NCI-H2107 (cell line): ENCODE data around the gene POU2AF3.
"Not testable (repeated sequence)": the region's sequence is repeated elsewhere in the genome, so short reads cannot be mapped to it uniquely, and the experiment has no call there.

Source experiments
- DNase-seq: peaks from one replicate; lab custom pipeline; 2025; lab: John Stamatoyannopoulos, UW

The POU2AF3 gene

DNA sequence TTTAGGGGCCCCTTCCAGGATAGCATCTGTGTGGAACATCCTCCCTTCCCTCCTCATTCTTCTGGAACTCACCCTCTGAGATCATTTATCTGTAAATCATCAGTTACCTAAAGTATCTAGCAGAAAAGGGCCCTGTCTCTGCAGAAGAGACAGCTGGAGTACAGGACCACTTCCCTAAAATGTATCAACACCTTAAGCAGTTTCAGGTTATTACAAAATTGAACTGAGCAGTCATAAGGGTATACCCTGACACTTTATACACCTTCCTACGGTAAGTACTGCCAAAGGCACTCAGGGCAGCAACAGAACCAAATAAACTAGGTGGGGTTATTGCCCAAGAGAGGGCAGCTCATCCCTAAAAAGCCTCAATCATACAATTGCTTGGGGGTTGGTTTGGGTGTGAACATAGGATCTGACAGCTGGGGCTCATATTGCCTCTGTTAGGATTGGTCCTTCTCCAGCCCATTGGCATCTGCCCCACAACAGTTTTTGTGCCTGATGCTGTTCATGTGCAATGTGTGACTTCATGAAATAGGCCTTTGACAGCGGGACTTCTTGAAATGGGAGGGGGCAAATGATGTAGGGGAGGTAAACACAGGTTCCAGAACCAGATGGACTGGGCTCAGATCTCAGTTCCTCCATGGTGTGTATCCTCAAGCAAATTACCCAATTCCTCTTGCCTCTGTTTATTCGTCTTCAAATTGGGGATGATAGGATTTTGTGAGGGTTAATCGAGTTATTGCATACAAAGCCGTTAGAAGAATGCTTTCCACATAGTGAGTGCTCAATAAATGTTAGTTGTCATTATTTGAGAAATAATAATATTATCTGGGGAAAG, 2.9 kb downstream of the POU2AF3 start:
- peak; percentile 53 for DNase-seq

DNA sequence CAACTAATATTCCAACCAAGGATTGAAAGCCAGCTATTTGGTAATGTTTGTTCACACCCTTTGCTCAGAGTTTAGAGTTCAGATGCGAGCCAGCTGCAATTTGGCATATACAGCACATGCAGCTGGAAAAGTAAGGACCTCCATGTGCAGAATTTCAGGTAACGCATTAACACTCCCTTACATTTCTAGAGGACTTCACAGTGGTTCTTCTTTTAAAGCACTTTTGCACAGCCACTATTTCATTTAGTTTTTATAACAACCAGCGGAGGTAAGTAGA, 3.4 kb downstream of the POU2AF3 start:
- DNase-seq: no peak

DNA sequence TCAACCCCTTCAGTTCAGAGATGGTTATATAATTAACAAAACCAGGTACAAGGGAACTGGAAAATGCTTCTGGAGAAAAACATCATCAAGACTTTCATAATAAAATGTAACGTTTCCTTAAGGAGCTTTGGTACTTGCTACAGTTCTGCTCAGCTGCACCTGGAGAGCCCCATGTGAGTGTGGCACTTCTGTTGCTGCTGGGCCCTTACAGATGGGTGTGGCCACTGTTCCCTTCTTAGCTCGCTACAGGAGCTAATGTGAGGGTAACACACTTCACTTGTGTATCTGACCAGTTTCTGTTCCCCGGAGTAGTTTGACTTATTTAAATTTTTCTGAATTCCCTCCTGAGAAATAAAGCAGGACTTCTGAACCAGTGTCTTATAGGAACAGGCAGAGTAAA, 4.0 kb downstream of the POU2AF3 start:
- no peak for DNase-seq

DNA sequence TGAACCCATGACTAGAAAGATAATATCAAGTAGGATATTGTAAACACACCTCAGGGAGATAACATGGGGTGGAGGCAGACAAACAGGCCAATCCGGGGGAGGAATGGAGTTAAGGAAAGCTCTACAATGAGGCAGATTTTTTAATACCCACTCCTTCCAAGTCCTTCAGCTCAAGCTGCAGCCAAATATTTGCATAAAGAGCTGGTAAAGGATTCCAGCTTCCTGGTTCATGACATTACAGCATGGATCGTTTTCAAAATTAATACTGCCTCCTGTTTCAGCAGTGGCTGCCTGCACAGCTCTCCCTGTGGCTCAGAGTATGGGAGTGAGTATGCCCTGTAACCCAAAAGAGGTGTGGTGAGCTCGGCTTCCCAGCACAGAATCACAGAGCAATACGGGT, 5.1 kb downstream of the POU2AF3 start:
- DNase-seq: peak; percentile 38

DNA sequence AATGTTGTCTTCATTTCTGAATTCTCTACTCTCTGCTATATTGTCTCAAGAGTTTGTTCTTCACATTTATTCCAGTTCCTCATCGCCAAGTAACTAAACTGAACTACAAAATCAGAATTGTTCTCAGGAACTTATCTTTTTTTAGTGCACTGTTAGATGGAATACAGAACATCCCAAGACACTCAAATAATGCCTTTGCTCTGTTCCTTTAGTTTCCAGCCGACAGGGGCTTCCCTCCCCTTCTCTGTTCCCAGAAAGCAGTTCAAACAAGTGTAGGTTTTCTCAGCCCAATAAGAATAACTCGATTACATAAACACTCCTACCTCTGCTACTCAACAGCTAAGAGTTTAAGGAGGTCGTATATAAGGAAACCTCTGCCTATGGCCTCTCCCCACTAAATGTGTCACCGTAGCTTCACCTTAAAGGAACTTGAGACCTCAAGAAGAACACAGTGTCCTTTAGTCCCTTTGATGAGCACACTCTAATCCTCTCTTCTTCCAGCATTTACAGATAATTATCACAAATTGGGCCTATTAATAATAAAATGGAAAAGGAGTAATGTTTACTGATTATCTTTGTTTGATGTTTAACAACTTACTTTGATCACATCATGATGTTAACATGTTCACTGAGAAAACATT, 6.9 kb downstream of the POU2AF3 start:
- no peak for DNase-seq

DNA sequence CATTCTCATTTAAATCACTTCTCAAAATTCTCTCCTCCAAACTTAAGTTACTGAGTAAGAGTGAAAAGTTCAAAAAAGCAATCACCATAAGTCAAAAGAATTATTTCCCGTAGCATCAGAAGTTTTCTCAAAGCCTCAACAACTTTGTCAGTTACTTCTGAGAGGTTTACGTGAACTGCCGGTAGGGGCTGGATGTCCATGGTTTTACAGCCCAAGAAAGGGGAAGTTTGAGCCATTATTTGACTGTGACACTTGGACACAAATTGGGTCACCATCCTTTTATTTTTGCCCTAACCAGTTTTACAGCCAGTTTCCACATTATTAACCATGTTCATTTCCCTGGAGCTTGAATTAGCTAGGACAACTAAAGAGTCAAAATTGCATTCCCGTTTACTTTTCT, 7.5 kb downstream of the POU2AF3 start:
- DNase-seq: no peak

DNA sequence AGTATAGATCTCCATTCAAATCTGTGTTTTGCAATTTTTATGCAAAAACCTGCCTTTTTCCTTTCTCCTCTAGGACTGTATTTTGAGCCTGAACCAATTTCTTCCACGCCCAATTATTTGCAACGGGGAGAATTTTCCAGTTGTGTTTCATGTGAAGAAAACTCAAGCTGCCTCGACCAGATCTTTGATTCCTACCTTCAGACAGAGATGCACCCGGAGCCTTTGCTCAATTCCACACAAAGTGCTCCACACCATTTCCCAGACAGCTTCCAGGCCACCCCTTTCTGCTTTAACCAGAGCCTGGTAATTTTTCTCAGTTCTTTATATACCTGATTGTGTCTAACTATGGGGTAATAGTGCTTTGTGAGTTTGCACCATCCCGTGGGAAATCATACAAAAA, 8.0 kb downstream of the POU2AF3 start:
- DNase-seq: no peak

DNA sequence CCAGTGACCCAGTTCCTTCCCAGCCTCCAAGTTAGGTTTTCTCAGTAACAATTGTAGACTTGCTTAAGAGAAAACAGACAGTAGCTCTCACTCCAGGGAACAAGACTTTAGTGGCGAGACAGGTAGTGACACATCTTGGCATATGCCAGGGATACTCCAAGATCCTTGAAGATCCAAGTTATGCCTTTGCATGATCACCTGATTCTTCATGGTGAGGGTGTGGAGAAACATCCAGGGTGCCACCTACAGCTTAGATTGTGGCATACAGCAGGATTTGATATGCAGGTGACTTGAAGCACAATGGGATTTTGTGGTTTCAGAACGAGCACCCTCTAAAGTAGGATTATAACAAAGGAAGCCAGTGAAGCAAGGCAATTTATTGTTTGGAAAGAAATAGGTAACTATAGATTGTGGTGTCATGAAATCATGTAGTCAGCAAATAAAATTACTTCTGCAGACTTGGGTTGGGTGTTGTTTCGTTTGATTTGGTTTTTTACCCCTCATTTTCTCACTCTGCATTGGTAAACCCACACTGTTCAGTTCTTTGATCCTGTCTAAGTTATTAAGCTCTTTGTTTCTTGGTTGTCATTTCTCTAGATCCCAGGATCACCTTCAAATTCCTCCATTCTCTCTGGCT, 9.2 kb downstream of the POU2AF3 start:
- DNase-seq: peak; percentile 52

DNA sequence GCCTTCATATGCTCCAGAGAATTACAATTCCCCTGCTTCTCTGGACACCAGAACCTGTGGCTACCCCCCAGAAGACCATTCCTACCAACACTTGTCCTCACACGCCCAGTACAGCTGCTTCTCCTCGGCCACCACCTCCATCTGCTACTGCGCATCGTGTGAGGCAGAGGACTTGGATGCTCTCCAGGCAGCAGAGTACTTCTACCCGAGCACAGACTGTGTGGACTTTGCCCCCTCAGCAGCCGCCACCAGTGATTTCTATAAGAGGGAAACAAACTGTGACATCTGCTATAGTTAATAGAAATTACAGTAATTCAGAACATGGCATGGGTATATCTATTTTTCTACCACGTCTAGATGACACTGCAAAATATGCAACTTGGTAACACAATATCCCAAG, 9.8 kb downstream of the POU2AF3 start:
- peak; percentile 55 for DNase-seq

DNA sequence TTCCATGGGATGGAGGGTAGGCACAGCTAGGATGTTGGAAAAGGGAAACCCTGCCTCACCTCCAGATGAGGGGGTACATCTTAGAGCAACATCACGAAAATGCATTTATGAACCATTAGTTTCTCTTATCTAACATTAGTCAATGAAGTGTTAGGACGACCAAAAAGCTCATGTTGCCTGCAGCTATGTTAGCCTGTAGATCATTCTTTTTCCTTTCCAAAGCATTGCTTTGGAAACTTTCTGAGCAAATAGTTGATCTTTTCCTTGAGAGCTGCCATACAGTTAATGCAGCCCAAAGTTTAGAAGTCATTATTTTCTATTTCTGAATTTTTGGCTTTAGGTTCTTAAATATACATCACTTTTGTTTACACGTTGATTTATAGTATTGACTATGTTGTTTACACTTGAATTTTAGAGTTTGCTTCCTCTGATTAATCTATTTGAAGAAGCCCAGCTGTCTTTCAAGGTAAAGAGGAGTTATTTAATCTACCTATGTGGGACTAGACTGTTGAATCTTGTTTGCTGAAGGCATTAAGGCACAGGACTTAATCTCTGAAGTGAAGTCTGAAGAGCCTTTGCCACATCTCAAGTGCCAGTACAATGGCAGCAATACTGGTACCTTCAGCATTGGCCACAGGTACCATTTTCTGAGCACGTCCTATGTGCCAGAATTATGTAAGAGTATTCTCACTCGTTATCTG, 11.0 kb downstream of the POU2AF3 start:
- DNase-seq: no peak

DNA sequence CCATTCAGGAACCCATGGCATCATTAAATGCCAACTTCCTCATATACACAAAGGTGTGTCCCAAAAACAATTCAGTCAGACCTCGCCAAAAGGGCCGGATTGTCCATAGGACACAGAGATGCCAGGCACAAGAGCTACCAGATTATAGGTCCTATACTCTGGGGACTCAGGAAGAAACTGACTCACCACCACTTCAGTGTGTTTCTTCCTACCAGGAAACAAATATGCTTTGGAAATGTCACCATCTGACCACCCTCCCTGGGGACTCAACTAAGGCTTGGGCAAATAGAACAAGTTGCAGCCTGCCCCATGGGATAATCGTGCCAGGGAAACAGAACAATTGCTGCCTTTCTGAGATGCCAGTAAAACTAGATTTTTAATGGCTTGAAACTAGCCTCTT, 11.7 kb downstream of the POU2AF3 start:
- peak; percentile 84 for DNase-seq

DNA sequence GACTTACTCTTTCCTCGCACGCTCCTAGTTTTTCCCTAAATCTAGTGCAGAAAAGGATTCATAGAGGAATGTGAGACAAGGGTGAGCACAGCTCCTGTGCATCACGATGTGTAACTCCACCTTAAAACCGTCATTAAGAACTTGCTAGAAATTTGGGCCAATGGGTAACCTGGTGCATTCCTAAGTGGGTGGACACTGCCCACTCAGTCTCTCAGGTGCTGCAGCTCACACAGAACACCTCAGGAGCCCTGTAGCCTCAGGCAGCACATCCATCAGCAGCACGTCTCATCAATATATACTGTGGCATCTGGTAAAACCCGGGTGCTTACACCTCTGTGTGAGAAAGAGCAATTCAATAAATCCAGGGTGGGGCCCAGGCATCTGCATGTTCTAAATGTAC, 12.4 kb downstream of the POU2AF3 start:
- DNase-seq: no peak

DNA sequence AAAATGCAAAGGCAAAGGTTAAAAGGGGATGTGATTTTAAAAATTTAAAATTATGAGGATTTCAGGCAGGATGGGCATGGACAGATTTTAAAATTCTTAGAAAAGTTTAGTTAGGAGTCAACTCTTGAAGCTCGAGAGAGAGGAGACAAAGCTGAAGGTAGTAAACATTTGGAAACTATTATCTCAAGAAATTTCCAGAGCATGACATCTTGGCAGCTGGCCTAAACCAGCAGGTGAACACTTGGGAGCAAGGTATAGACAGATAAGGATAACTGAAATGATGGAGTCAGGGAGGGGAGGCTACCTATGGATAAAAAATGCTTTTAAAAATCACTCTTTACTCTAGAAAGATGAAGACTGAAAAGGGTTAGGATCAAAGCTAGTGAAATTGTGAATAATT, 13.7 kb downstream of the POU2AF3 start:
- DNase-seq: no peak

DNA sequence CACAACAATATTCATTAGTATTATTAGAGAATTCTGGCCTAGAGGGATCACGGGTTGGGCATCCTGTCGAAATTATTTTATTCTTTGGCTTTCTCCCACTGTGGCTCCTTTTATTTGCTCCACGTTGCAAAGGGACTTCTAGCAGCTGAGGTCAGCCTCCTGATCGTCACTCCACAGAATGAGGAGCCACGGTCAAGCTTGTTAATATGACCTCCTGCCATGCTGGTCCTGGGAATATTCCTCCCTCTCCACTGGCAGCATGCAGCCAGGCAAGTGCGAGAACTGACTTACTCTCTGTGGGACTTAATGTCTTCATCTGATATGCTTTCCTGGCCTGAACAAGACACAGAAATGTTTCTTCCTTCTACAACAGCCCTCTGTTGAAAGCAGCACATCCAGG, 20.9 kb downstream of the POU2AF3 start:
- no peak for DNase-seq

DNA sequence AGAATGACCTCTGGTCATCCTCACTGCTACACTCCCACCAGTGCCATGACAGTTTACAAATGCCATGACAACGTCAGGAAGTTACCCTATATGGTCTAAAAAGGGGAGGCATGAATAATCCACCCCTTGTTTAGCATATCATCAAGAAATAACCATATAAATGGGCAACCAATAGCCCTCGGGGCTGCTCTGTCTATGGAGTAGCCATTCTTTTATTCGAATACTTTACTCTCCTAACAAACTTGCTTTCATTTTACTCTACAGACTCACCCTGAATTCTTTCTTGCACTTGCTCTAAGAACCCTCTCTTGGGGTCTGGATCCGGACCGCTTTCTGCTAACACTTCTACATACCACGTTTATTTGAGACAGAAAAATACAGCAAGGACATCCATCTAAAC, 21.9 kb downstream of the POU2AF3 start:
- DNase-seq: not testable (repeated sequence)

DNA sequence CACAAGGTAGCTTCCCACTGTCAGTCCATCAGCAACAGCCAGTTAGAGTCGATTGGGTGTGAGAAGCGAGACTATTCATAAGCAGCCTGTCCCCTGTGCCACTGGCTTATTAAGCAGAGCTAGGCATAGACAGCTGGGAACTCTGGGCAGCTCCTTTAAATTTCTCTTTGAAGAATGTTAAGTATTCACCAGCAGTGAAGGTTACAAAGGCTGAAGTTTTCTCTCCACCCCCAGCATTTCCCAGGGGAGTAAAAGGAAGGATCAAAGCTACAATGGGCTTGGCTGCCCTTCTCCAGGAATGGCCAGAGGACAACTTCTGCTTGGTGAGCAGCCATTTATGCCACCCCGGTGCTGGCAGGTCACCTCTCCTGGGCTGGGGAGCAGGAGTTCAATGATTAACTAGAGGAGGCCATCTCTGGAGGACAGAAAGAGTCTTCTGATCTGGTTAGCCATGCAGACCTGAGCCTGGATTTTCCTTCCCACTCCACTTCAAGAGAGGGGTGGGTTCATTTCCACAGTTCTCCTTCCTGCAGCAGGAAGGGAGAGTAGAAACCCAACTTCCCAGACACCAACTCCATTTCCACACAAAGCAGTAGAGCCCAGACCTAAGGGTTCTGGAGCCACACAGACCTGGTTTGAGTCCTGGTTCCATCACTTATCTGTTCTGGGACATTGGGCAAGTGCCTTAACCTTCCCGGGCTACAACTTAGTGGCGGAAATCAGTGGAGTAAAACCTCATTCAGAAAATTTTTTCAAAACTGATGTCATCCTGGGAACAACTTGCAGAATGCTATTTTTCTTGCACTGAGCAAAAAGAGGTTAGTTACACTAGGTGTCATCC, 22.6 kb downstream of the POU2AF3 start:
- DNase-seq: no peak

DNA sequence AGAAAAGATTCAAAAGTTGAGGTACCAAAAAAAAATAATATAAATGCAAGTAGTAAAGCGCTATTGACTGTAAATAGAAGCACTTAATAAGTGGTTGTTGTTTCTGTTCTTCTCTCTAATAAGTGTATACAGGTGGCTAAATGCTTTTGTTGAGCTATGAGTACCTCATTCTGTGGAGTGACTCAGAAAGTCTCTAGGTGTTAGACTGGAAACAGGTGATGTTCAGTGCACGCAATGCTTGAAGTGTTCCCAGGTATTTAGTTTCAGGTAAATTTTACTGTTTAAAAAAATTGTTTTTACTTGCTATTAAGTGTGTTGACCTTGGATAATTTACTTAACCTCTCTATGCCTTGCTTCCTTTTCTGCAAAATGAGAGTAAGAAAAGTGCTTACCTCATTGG, 24.2 kb downstream of the POU2AF3 start:
- no peak for DNase-seq

DNA sequence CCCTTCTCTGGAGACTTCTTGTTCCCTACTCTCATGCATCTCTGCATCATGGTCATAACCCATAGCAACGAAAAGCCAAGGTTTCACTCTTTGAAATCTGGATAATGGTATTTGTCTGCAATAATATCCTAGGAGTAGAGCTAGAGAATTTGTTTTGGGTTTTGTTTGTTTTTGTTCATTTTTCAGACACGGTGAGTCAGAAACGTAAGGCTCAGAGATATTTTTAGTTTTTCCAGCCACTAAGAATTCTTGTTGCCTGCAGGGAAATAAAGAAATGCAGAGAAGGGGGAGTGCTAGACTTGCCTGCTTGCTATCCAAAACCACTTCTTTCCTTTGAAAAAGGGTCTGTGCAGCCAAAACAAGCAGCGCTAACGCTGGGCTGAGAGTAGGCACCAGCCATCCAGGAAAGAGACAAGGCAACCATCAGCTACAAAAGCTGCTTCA, 26.0 kb downstream of the POU2AF3 start:
- DNase-seq: no peak

DNA sequence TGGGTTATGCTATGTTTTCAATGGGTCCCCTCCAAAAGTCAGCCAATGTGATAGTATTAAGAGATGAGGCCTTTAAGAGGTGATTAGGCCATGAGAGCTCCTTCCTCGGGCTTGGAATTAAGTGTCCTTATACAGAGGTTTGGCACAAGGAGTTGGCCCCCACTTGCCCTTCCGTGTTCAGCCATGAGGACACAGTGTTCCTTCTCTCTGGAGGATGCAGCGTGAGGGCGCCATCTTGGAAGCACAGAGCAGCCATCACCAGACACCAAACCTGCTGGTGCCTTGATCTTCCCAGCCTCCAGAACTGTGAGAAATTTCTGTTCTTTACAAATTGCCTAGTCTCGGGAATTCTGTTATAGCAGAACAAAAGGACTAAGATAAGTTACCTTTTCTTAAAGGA, 26.9 kb downstream of the POU2AF3 start:
- no peak for DNase-seq

DNA sequence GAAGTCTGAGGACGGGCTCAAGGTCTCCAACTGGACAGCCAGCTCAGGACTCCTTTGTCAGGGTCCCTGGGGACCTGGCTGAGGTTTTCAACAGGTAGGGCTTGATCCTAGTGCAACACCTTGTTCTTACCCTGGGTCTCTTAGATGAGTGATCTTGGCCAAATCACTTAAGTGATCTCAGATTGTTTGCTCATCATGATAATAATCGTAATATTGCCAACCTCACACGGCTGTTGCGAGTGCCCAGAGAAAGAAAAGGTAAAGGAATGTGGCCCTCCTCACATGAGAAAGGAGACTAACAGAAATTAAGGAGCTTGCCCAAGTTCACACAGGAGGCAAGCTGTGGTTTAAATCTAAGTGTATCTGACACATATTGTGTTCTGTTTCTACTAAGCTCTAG, 28.5 kb downstream of the POU2AF3 start:
- DNase-seq: no peak

DNA sequence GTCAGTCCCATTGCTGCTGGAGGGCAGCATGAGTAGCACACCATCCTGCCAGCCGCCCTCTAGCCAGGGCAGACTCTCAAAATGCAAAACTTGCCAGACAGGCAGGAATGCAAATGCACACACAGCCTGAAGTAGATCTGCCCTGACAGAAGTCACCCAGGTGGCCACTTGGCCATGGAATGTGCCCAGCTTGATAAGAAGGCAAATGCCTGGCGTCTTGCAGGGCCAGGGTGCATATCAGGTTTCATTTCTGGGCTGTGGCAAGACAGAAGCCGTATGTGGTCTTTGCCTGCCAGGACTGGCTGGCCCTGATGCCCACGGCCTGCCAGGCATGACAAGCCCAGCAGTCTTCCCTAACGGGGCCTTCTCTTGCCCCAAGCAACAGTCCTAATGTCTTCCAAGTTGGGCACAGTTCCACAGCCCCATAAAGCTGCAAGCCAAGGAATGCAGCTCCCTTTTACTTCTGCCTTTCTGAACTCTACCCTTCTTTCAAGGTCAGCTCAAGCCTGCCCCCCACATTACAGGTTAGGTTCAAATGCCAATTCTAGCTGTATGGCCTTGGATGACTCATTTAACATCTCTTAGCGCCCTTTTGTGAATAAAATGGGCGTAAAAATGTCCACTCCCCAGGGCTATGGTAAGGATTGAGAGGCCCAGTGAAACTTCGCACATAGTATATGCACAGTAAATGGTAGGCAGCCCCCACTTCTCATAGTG, 29.7 kb downstream of the POU2AF3 start:
- no peak for DNase-seq
